ENCODE measurements around the gene PET100.

- no peak for TF ChIP-seq CTCF (conservative IDR thresholded peaks at IDR 0.05; ENCODE audit: low read depth, low read length)
- no peak for TF ChIP-seq EZH2 (IDR thresholded peaks at IDR 0.05; ENCODE audit: low read length, unreplicated experiment)
Observed at GRCh38 chr19:7617172-7617571, 12.4 kb upstream of the PET100 start.

All from PC-3 (cell line).